ENCODE results near the gene PCGF2. TPM values are rescaled to one million over a fixed set of nuclear protein-coding genes. Genes with fewer than 3 reads are reported as not detected.
A peak's percentile ranks its signal among the peaks of the same experiment; 100 is the strongest.

The PCGF2 gene
- total RNA-seq, 4 donors from 2014 or later = 5.3 to 15.2 (median 7.0) TPM

DNA sequence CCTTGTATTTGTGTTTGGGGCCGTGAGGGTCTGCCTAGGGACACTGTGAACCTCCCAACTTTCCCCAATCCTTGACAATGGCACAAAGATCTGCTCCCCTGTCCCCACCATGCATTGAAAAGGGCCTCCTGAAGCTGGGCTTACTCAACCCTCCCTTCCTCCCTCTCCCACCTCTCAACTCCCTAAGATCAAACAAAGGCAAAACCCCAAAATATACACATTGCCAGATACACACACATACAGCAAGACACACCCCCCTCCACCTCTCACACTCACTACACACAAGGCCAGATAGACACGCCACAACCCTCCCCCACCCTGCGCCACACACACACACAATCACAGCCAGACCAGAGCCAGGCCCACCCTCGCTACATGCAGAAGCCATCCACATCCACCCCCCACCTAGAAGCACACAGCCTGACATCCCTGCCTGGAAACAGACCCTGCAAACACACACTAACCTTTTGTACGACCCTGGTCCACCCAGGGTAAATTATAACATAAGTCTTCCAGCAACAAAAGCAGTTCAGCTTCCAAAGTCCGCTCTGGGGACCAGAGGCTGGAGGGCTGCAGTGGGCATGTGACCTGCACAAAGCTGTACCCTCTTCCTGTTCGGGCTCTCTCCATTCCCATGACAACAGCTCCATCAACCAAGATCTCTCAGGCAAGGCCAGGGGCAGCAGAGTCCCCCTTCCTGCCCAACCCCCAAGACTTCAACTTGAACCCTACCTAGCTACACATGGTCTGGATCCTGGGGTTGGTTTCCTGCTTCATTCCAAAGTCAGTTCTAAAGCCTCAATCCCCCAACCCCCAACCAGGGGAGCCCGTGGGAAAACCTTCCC is 1.9 kb downstream of the PCGF2 start:
- TF ChIP-seq POLR2A (IDR thresholded peaks at IDR 0.05) (no peak), EP300 (IDR thresholded peaks at IDR 0.05) (no peak), POLR2AphosphoS5 (IDR thresholded peaks at IDR 0.05) (no peak)
- TF ChIP-seq, protein P1, sequence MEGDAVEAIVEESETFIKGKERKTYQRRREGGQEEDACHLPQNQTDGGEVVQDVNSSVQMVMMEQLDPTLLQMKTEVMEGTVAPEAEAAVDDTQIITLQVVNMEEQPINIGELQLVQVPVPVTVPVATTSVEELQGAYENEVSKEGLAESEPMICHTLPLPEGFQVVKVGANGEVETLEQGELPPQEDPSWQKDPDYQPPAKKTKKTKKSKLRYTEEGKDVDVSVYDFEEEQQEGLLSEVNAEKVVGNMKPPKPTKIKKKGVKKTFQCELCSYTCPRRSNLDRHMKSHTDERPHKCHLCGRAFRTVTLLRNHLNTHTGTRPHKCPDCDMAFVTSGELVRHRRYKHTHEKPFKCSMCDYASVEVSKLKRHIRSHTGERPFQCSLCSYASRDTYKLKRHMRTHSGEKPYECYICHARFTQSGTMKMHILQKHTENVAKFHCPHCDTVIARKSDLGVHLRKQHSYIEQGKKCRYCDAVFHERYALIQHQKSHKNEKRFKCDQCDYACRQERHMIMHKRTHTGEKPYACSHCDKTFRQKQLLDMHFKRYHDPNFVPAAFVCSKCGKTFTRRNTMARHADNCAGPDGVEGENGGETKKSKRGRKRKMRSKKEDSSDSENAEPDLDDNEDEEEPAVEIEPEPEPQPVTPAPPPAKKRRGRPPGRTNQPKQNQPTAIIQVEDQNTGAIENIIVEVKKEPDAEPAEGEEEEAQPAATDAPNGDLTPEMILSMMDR (IDR thresholded peaks at IDR 0.05) = no peak
- H3K4me3 ChIP-seq = peak overlapping the region; percentile 96
- WGBS = 55% methylated on average over 8 of the region's 8 CpGs
- no peaks in the 10 kb centered on the region for H3K27me3 ChIP-seq
- H3K4me1 ChIP-seq = peaks cover 75% of the 10 kb centered on the region
- H3K27ac ChIP-seq = peak overlapping the region; percentile 22
- DNase-seq (ENCODE audit: low spot score in 2 of 2) = no peak
- H3K36me3 ChIP-seq = no peaks in the 10 kb centered on the region
- H3K9me3 ChIP-seq = no peaks in the 10 kb centered on the region

DNA sequence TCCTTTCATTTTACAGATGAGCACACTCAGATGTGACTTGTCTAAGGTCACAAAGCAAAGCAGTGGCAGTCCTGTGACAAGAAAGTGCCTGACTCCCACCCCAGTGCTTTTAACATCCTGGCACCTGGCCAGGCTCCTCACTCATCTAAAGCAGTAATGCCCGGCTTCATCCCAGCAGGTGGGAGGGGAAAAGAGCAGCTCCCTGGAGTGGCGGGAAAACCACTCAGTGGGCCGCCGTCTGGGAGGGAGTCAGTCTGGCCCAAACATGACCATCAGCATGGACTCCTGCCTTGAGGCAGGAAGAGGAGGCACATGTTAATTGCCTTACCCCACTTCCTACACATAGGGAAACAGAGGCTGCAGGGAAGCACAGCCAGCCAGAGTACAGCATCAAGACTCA is 2.6 kb downstream of the PCGF2 start:
- TF ChIP-seq POLR2A (IDR thresholded peaks at IDR 0.05) = no peak
- H3K27me3 ChIP-seq = no peaks in the 10 kb centered on the region
- no peak overlapping the region for H3K4me3 ChIP-seq
- no peaks in the 10 kb centered on the region for H3K9me3 ChIP-seq
- DNase-seq (ENCODE audit: low spot score in 2 of 2) = no peak
- H3K27ac ChIP-seq = no peak overlapping the region
- WGBS = 29% methylated on average over 3 of the region's 4 CpGs
- no peaks in the 10 kb centered on the region for H3K36me3 ChIP-seq
- peaks cover 71% of the 10 kb centered on the region for H3K4me1 ChIP-seq

DNA sequence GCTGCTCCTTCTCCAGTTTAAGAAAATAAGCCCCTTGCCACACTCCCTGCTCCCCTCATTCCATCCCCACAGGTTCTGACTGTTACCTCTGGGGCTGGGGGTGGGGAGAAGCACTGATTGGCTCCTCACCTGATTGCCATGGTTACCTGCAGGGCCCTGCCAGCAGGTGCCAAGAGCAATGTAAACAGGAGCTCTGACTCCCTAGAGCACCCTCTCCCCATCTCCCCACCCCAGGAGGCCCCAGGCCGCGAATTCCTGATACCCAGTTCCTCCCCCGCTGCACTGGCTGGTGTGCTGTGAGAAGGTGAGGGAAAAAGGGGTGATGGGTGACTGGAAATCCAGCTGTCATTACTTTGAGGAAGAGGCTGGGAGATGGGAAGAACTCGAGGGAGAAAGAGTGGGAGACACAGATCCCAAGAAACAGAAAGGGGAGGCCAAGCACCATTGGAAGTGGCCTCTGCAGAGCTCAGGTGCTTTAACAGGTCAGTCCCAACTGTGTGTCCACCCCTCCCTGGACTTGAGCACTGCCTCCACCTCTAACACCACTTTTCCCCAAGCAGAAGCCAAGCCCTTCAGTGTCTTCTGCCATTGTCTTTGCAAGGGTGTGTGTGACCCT is 4.5 kb downstream of the PCGF2 start:
- TF ChIP-seq EP300 (IDR thresholded peaks at IDR 0.05) = no peak
- TF ChIP-seq, protein P1 (IDR thresholded peaks at IDR 0.05) = no peak
- TF ChIP-seq POLR2AphosphoS5 (IDR thresholded peaks at IDR 0.05) = no peak
- DNase-seq (ENCODE audit: low spot score in 2 of 2) = no peak
- no peak overlapping the region for H3K4me3 ChIP-seq
- H3K9me3 ChIP-seq = no peaks in the 10 kb centered on the region
- H3K4me1 ChIP-seq = peaks cover 52% of the 10 kb centered on the region
- peaks cover 14% of the 10 kb centered on the region for H3K36me3 ChIP-seq
- H3K27me3 ChIP-seq = no peaks in the 10 kb centered on the region
- H3K27ac ChIP-seq = no peak overlapping the region
- 81% methylated on average over 4 of the region's 4 CpGs for WGBS

DNA sequence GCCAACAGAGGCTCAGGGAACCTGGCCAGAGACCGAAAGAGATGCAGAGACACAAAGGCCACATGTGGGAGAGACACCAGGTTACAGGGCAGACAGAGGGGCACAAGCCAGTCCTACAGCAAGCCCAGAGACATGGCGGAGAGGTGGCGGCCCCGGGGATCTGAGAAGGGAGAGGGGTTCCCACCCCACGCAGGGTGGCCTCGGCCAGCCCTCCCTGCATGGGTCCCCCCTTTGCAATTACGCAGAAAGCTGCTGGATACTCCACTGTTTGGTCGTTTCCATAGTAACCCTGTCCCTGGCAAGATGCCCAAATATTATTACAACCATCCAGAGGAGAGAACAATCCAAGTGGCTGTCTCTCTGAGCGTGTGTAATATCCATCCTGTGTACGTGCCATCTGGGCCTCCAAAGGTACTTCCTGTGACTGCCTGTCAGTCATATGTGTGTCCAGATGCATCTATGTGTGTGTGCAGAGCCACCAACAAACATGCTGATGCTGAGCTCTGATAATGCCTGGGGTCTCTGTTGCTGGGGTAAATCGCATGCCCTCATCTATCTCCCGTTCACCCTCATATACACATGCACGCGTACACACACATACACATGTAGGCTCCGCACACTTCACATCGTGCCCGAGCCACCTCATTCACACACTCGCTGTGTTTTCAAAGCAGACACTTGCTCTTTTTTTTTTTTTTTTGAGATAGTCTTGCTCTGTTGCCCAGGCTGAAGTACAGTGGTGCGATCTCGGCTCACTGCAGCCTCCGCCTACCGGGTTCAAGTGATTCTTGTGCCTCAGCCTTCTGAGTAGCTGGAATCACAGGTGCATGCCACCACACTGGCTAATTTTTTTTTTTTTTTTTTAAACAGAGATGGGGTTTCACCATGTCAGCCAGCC is 5.5 kb downstream of the PCGF2 start:
- no peak for TF ChIP-seq POLR2A (IDR thresholded peaks at IDR 0.05)
- TF ChIP-seq POLR2AphosphoS5 (IDR thresholded peaks at IDR 0.05) = peak in 1 of 3 donors; percentile 55
- Histone ChIP-seq H3K4me1 (peaks cover 51% of the 10 kb centered on the region), H3K9me3 (no peaks in the 10 kb centered on the region), H3K27me3 (no peaks in the 10 kb centered on the region), H3K4me3 (no peak overlapping the region), H3K36me3 (peaks cover 24% of the 10 kb centered on the region), H3K27ac (peak overlapping the region; percentile 90)
- peak in 1 of 2 donors; percentile 77 for DNase-seq (ENCODE audit: low spot score in 2 of 2)
- 32% methylated on average over 22 of the region's 22 CpGs for WGBS

DNA sequence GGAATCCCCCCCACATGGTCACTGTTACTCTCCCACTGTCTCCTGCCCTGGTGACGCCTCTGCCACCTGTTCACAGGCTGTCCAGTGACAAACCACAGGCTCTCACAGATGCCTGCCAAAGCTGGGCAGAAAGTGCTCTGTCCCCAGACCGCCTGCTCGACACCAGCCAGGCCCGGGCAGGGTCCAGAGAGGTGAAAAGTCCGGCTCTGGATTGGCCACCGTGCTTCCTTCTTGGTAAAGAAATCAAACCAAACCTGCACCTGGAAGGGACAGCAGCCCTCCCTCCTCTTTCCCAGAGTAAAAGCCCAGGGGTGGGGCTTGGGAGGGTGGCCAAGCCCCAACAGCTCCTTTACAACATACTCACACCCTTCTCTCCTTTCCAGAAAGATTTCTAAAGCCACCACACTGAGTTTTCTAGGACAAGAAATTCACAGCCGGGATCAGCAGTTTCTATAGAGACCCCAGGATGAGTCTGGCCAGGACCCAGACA is 6.2 kb downstream of the PCGF2 start:
- Histone ChIP-seq H3K4me3 (no peak overlapping the region), H3K27me3 (no peaks in the 10 kb centered on the region), H3K9me3 (no peaks in the 10 kb centered on the region), H3K27ac (peak overlapping the region; percentile 90), H3K4me1 (peaks cover 46% of the 10 kb centered on the region), H3K36me3 (peaks cover 30% of the 10 kb centered on the region)
- peak in 1 of 2 donors; percentile 68 for DNase-seq (ENCODE audit: low spot score in 2 of 2)
- 14% methylated on average over 7 of the region's 7 CpGs for WGBS
- TF ChIP-seq, protein P1 (IDR thresholded peaks at IDR 0.05) = no peak
- TF ChIP-seq POLR2AphosphoS5 (IDR thresholded peaks at IDR 0.05) (no peak), EP300 (IDR thresholded peaks at IDR 0.05) (no peak), POLR2A (IDR thresholded peaks at IDR 0.05) (no peak)

Data from suprapubic skin (tissue), 4 donors.